Measurements from ENCODE around the gene SPDYE4.

Gene SPDYE4

GRCh38 chr17:8729421-8729820, 28.9 kb downstream of the SPDYE4 start:
- Histone ChIP-seq H3K27ac (ENCODE audit: low read length) (no peak overlapping the region), H3K9me3 (ENCODE audit: insufficient read depth, low read length) (no peaks in the 10 kb centered on the region), H2AFZ (ENCODE audit: low read depth, low read length) (no peak overlapping the region), H3K27me3 (ENCODE audit: low read depth, low read length) (no peaks in the 10 kb centered on the region), H3K4me3 (ENCODE audit: low read length) (no peak overlapping the region), H3K9ac (ENCODE audit: low read length) (no peak overlapping the region), H3K79me2 (ENCODE audit: low read length) (no peaks in the 10 kb centered on the region), H3K36me3 (replicated peaks; ENCODE audit: low read depth, low read length) (no peaks in the 10 kb centered on the region), H3K4me2 (ENCODE audit: low read length) (no peak overlapping the region), H4K20me1 (ENCODE audit: insufficient read depth, low read length) (no peaks in the 10 kb centered on the region), H3K4me1 (ENCODE audit: low read length) (no peaks in the 10 kb centered on the region)
- TF ChIP-seq, protein P1, sequence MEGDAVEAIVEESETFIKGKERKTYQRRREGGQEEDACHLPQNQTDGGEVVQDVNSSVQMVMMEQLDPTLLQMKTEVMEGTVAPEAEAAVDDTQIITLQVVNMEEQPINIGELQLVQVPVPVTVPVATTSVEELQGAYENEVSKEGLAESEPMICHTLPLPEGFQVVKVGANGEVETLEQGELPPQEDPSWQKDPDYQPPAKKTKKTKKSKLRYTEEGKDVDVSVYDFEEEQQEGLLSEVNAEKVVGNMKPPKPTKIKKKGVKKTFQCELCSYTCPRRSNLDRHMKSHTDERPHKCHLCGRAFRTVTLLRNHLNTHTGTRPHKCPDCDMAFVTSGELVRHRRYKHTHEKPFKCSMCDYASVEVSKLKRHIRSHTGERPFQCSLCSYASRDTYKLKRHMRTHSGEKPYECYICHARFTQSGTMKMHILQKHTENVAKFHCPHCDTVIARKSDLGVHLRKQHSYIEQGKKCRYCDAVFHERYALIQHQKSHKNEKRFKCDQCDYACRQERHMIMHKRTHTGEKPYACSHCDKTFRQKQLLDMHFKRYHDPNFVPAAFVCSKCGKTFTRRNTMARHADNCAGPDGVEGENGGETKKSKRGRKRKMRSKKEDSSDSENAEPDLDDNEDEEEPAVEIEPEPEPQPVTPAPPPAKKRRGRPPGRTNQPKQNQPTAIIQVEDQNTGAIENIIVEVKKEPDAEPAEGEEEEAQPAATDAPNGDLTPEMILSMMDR (IDR thresholded peaks at IDR 0.05; ENCODE audit: low read depth, low read length): no peak
- TF ChIP-seq EZH2phosphoT487 (IDR thresholded peaks at IDR 0.05; ENCODE audit: low read depth): no peak

- no peaks in the 10 kb centered on the region for H3K4me1 ChIP-seq (ENCODE audit: low read length)
- H4K20me1 ChIP-seq (ENCODE audit: insufficient read depth, low read length): no peaks in the 10 kb centered on the region
- TF ChIP-seq, protein P1 (IDR thresholded peaks at IDR 0.05; ENCODE audit: low read depth, low read length): no peak
- TF ChIP-seq EZH2phosphoT487 (IDR thresholded peaks at IDR 0.05; ENCODE audit: low read depth): no peak
- H3K27me3 ChIP-seq (ENCODE audit: low read depth, low read length): no peaks in the 10 kb centered on the region
- no peaks in the 10 kb centered on the region for H3K36me3 ChIP-seq (replicated peaks; ENCODE audit: low read depth, low read length)
- H3K9me3 ChIP-seq (ENCODE audit: insufficient read depth, low read length): no peaks in the 10 kb centered on the region
- H3K79me2 ChIP-seq (ENCODE audit: low read length): no peaks in the 10 kb centered on the region
- H3K27ac ChIP-seq (ENCODE audit: low read length): no peak overlapping the region
- H3K9ac ChIP-seq (ENCODE audit: low read length): no peak overlapping the region
- H3K4me2 ChIP-seq (ENCODE audit: low read length): no peak overlapping the region
- H3K4me3 ChIP-seq (ENCODE audit: low read length): no peak overlapping the region
- no peak overlapping the region for H2AFZ ChIP-seq (ENCODE audit: low read depth, low read length)
Observed at GRCh38 chr17:8728971-8729370, 29.4 kb downstream of the SPDYE4 start.

DNA sequence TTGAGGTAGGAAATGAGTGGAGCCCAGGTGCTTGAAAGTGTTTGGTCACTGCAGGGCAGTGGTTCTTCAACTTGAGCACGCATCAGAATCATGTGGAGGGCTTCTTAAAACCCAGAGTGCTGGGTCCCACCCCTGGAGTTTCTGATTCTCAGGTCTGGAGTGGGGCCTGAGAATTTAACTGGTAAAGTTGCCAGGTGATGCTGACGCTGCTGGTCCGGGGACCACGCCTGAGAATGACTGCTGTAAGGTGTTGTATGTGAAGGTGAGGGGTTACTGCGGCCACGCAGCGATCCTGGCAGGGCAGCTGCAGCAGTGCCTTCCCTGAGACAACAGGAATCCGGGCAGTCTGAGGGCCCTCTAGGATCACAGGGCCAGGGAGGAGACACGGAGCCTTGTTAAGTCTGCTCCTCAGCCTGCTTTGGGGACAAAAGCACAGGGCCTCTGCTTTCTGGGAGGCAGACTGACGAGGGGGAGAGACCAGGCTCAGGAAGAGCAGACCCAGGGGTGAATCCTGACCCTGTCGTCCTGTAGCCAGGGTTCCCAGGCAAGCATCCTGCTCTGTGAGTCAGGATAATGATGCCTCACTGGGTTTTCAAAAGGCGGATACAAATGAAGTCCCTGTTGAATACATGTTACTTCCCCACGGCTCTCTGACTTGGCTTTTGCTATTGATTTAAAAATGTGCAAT, 30.0 kb downstream of the SPDYE4 start:
- Histone ChIP-seq H4K20me1 (ENCODE audit: insufficient read depth, low read length) (no peaks in the 10 kb centered on the region), H3K9ac (ENCODE audit: low read length) (no peak overlapping the region), H3K4me3 (ENCODE audit: low read length) (no peak overlapping the region), H3K27me3 (ENCODE audit: low read depth, low read length) (no peaks in the 10 kb centered on the region), H3K79me2 (ENCODE audit: low read length) (no peaks in the 10 kb centered on the region), H3K36me3 (replicated peaks; ENCODE audit: low read depth, low read length) (no peaks in the 10 kb centered on the region), H3K27ac (ENCODE audit: low read length) (no peak overlapping the region), H3K4me2 (ENCODE audit: low read length) (no peak overlapping the region), H3K9me3 (ENCODE audit: insufficient read depth, low read length) (no peaks in the 10 kb centered on the region), H3K4me1 (ENCODE audit: low read length) (no peaks in the 10 kb centered on the region), H2AFZ (ENCODE audit: low read depth, low read length) (no peak overlapping the region)
- TF ChIP-seq EZH2phosphoT487 (IDR thresholded peaks at IDR 0.05; ENCODE audit: low read depth): no peak
- TF ChIP-seq, protein P1 (IDR thresholded peaks at IDR 0.05; ENCODE audit: low read depth, low read length): no peak

DNA sequence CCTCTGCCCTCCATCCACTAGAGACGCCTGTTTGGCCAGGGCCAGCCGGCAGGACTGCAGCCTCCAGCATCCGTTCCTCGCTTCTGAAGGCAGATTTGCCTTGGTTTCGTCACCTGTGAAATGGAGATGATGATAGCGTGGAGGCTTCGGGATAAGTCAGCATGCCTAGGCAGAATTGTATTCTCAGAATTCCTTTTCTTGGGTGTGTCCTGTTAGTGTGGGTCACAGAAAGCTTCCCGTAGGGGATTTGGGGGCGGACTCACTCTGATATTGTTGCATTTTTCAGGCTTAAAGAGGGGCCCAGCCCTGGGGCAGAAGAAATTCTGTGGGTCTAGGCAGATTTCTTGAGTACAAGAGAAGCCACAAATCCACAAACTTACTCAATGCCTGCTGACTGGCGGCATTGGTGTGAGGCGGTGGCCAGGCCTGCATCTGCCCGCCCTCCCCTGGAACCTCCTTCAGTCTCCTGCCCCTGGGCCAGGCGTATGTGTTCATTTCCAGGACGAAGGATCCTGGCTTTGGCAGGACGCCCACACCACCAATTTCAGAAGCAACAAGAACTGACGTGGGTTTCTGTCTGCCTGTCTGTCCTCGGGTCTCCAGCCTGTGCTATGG, 31.3 kb downstream of the SPDYE4 start:
- no peak overlapping the region for H2AFZ ChIP-seq (ENCODE audit: low read depth, low read length)
- no peaks in the 10 kb centered on the region for H3K36me3 ChIP-seq (replicated peaks; ENCODE audit: low read depth, low read length)
- H3K9me3 ChIP-seq (ENCODE audit: insufficient read depth, low read length): no peaks in the 10 kb centered on the region
- no peak overlapping the region for H3K4me2 ChIP-seq (ENCODE audit: low read length)
- H4K20me1 ChIP-seq (ENCODE audit: insufficient read depth, low read length): no peaks in the 10 kb centered on the region
- H3K4me3 ChIP-seq (ENCODE audit: low read length): no peak overlapping the region
- no peak overlapping the region for H3K9ac ChIP-seq (ENCODE audit: low read length)
- no peaks in the 10 kb centered on the region for H3K79me2 ChIP-seq (ENCODE audit: low read length)
- no peak overlapping the region for H3K27ac ChIP-seq (ENCODE audit: low read length)
- no peaks in the 10 kb centered on the region for H3K4me1 ChIP-seq (ENCODE audit: low read length)
- no peaks in the 10 kb centered on the region for H3K27me3 ChIP-seq (ENCODE audit: low read depth, low read length)
- TF ChIP-seq, protein P1 (IDR thresholded peaks at IDR 0.05; ENCODE audit: low read depth, low read length): no peak
- TF ChIP-seq EZH2phosphoT487 (IDR thresholded peaks at IDR 0.05; ENCODE audit: low read depth): no peak
